HG02571 (cell line): ENCODE measurements around the gene KERA.

Source experiments
- ATAC-seq: cut with Tn5 transposase; IDR thresholded peaks from one replicate; pipeline ENCODE4 v1.9.1; 2021; ENCODE audit warnings: mild to moderate bottlenecking, moderate library complexity; ENCODE audit not compliant: unreplicated experiment

Gene KERA

DNA sequence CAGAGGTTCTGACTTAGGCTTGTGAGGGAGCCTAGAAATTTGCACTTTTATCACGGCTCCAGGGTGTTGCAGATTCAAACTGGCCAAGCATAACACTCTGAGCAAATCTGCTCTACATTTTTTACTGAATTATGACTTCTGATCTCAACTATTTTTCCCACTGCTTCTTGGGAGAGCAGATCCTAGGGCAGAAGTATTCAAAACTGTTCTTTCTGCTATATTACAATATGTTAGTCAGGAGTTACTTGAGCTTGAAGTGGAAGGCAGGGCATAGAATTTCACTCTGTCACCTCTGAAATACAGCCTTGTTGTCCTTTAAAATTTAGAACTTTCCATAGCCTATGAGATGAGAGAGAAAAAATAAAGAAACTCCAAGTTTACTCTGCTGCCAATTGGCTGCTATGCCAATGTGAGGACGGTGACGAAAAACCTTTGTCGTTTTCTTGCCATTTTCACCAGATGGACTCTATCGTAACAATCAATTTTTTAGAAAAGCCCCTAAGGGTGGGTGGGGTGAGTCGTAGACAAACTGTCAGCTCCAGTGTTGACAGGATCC, 16.4 kb upstream of the KERA start:
- no peak for ATAC-seq

DNA sequence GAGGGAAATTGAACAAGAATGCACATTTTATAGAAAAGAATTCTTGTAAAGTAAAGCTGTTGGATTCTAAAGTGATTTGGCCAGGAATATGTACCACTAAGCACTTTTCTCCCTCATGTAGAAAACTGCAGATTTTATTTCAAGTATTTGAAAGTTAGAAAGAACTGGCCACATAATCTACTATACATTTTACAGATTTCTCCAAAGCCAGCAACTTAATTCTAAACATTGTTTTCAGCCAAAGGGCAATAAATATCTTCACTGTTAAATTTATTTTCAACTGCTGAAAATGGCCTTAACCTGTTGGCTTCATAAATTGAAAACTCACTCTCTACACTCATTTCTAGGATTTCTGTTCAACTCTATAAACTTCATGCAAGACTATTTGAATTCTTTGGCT, 15.6 kb upstream of the KERA start:
- ATAC-seq: no peak

DNA sequence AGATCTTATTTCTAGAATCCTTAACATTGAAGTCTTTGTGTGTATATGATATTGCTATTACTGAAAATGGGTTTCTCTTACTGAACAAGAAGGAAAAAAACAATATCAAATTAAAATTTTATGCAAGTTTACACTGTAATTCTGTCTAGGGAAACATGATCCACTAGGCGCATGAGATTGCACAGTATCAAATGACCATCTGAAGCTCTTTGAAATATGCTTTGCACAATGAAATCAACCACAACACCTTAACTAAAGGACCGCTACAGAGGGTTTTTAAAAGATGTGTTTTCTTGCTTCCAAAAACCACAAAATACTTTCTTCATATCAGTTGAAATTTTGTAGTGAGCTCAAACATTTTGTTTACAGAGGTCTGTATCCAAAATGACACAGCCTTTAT, 15.1 kb upstream of the KERA start:
- no peak for ATAC-seq

DNA sequence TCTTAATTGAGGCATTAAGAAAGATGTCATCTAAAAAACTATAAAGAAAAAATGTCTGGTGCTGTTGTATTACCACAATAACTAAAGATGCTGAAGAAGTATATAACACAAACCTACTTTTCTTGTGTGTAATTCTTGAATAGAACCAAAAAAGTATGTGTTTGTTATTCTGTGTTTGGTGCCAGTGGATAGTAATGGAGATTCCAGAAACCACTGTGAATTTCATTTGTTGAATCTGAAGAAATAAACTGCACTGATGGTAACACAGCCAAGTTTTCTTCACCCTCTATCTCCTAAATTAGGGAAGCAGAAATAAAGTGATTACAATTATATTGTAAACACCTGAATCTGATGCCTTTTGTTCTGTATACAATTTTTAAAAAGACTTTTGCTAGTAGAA, 13.1 kb upstream of the KERA start:
- ATAC-seq: no peak

DNA sequence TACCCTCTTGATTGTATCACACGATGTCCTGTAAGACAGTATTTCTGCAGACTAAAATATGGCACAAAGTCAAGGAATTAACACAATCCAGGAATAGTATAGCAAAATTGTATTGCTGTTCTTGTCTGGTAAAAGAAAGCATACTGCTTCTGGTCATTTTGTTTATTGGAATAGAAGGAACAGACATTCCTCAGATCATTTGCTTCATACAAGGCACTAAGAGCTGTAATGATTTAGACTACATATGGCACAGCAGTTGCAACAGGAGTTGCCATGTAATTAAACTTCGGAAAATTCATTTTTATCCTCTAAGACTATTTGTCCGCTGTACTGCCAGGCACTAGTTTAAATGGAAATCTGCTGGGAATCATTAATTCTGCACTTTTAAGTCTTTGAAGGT, 7.6 kb upstream of the KERA start:
- ATAC-seq: no peak

DNA sequence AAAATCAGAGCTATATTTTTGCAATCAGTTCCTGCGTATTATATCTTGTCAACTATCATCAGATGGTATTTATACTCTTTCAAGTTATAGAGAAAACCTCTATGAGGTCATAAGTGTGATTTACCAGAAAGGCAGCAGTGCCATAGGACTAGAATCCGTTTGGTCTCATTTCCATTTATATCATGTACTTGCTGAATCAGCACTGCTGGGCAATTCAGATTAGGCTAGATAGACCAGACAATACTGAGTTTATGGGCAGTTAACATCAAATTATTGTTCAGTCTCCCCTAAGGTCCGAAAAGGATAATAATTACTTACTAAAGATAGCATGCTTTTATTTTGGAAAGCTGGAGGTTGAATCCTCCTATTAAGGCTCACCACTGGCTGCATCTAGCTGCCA, 6.8 kb upstream of the KERA start:
- no peak for ATAC-seq

DNA sequence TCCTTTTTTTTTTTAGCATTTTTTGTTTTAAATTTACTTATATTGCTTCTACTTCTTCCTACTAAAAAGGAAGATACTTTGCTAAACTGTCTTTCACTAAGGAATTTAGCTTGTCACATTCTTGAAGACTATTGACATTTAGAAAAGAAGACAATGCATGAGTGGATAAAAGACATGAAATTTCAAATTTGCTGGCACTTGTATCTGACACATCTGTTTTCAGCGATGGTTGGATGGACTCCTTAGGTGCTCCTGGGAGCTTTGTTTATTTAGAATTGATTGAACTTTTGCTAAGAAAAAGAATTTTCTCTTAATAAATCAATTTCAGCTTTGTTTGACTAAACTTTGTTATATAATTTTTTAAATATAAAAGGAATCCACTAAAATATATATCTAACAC, 3.3 kb upstream of the KERA start:
- ATAC-seq: no peak

DNA sequence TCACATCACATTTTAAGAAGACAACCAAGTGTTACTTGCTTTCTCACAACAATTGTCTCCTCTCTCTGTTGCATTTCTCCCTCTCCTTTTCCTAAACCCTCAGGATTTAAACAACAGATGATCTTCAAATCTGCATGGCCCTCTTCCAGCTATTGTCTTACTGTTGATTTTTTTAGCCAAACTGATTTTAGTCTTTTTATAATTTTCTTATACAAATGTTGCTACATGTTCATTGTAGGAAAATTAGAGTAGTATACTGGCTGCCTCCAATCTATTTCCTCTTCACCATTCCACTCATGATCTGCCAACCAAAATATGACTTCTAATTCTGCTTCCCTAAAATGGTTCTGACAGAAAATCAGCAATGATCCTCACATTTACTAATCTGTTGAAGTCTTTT, 1.4 kb upstream of the KERA start:
- no peak for ATAC-seq

DNA sequence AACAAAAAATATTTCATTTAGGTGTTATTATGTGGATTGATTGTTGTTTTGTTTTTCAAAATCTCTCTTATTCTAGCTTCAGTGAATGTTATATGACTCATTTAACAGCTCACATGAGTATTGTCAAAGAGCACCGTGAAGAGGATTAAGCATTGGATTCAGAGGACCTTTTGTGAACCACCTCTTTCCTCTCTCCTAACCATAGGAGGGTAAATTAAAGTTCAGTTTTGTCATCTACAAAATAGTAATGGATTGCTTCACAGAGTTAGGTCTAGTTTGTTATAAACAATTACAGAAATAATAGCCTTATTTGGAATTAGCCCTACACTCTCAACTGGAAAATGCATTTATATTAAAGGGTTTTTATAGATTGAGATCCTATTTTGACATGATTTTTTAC, 962 bp upstream of the KERA start:
- ATAC-seq: no peak

DNA sequence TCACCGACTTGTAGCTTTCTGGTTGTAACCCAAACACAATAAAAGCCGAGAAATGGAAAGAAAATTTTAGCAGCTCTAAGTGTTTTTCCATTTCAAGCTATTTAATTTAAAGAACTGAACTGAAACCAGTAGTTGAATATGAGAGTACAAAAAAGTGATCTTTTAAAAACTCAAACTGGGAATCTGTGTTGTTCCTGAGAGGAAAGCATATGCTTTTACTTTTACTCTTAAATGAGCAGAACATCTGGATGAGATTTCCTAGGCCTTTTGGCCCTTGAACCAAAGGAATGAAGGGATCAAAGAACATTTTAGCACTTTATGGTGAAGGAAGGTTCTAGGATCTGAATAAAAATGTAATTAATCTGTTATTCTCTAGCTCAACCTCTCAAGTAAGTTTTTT, 1.3 kb downstream of the KERA start:
- ATAC-seq: no peak

DNA sequence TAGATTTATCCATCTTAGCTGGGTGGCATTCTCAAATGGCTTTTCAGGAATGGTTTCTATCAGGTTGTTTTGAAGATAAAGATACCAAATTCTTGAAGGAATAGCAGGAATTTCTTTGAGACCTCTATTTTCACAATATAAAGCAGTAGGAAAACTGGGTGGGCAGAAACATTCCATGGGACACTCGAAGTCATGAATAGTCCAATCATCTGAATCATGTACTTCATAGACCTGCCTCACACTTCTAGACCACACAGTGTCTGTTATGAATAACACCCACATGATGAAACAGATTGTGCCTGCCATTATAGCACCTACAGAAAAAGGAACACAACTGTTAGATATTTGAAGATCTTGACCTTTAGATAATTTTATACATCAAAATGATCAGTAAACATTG, 1.8 kb downstream of the KERA start:
- ATAC-seq: no peak

DNA sequence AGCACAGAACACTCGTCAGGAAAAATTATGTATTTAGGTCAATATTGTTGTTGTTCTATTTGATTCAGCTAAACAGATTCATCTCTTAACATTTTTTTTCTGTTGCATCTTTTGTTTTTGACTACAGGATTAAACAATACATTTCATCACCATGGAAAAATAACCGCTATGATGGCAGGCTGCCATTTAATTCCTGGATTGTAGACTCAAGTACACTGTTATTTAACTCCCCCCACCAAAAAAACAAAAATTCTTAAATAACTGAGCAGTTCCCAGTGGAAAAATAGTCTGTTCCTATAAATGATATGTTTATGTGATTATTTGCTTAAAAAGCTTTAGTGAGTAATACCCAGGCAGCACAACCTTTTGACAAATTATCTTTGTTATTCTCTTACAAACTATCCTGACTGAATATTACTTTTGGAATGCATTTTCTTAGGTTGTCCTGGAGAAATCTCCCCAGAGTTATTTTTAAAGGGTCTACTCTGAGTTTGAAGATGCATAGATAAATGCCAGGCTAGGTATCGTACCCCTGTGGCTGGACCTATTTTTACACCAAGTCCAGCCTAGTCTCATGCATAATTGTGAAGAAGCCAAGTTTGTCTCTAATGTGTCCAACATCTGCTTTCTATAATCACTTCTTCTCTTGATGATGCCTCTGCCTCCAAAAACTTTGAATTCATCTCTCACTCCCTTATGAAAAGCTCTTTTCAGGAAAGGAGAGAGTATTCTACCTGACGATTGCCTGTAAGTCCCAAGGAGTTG, 3.7 kb downstream of the KERA start:
- ATAC-seq: no peak

DNA sequence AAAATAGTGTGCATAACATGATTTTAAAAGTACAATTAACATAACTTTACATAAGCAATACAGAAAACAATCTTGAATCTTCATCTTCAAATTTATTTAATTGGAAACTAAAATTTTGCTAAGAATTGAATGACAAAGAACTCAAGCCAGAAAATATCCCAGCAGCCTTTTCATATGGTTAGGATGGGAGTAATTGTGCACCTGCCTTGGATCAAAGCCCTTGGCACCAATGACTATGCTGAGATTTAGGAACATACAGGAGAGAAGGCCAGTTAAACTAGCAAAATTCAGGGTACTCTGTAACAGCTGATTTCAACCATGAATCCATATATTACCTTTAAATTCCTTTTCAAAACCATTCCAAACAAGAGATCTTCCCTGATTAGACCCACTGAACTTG, 5.8 kb downstream of the KERA start:
- ATAC-seq: no peak

DNA sequence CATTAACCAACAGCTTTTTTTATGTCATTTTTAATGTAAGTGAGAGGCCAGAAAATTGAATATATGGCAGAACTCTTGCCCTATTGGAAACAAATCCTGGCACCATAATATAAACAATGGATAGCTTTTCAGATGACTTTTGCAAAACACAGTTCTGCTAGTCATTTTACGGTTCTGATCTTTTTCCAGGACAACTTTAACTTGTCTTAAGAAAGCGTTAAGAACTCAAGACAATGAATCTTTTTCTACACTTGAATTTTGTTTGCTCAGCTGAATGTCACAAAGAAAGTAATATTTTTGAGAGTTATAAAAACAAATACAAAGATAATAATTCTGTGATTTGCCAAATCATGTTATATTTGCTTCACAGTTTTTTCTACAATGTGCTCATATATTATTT, 13.2 kb downstream of the KERA start:
- ATAC-seq: no peak

DNA sequence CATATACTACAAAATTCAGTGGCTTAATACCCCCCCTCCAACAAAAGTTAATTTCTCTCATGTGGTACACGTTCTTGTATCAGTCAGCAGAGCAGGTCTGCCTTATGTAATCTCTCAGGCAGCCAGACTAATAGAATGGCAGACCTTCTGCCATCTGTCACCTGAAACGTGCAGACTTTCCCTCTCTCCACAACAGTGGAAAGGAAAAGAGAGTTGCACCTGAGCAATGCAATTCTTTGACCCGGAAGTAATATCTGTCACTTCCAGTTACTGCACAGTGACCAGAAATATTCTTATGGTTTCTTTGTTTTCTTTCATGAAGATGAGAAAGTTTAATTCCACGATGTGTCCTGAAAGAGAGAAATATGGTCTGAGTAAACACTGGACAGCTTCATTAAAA, 14.4 kb downstream of the KERA start:
- no peak for ATAC-seq

DNA sequence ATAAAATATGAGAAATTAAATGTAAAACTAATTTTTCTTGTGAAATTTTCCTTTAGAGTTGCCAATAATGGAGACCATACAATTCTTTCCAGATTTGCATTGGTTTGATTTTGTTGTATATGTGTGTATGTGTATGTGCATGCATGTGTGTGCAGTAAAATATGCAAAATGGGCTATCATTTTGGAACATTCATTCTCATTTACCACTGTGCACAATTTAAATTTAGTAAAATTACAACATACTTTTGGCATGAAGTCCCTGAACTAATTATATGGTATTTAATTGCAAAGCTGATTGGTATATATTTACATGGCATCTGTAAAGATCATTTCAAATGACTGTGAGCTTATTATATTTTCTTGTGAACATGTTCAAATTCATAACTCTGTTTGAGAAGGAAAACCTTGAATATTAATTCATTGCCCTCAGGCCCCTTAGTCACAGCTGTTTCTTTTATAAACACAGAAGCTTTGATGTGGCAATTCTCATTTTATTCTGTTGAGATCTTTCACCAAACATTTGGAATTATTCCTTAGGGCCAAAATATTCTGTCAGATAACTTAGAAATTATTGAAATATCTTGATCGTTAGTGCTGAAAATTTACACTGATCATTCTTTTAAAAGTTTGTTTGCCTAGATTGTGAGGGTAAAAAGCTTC, 17.6 kb downstream of the KERA start:
- no peak for ATAC-seq

DNA sequence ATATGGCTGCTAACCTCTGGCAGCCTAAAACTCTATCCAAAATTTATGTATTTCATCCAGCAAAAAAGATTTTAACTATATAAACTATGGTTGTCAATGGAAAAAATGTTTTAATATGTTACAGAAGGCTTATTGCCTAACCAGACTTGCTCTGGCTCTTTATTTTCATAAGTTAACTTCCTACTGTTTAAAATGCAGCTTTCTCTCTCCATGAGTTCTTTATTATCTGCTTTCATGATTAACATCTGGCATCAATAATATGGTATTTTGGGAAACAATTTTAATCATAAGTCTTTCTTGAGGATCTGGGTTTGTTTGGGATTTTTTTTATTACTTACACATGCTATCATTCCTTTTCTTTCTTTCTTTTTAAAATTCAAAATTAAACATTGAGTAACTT, 20.5 kb downstream of the KERA start:
- no peak for ATAC-seq

DNA sequence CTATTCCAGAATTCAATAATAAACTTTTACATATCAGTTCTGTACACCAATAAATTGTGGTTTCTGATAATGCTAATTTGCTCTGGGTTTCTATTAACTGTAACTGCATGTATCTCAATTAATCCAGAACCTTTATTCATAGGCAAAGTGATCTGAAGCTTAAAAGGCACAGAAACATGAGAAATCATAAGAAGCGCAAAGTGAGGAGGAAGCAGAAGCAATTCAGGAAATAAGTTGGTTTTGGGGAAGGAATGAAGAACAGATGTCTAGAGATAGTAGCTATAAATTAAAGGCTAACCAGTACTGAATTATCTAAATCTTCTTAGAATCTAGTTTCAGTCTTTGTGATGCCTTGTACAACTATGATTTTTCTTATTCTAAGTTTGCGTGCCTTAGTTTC, 24.6 kb downstream of the KERA start:
- ATAC-seq: no peak

DNA sequence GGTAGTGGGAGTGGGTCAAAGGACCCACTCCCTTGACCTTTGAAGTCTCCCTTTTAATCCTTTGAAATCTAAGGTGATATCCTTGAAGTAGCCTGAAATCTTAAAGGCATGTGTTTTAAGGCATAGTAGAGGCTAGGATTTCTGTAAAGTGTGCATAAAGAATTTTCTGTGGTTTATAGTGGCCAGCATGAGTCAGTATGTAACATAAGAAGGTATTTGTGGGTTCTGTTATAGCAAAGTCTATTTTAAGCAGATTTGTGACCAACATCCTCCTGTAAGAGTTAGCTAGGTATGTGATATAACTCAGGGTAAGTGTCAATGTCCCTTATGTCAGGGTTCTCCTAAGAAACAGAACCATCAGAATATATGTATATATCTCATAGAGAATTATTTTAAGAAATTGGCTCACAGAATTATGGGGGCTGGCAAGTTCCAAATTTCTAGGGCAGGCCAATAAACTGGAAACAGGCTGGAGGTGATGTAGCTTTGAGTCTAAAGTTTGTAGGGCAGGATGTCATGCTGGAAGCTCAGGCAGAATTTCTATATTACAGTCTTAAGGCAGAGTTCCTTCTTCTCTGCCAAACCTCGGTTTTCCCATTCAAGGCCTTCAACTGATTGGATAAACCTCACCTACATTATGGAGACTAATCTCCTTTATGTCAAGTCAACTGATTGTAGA, 34.4 kb downstream of the KERA start:
- no peak for ATAC-seq

DNA sequence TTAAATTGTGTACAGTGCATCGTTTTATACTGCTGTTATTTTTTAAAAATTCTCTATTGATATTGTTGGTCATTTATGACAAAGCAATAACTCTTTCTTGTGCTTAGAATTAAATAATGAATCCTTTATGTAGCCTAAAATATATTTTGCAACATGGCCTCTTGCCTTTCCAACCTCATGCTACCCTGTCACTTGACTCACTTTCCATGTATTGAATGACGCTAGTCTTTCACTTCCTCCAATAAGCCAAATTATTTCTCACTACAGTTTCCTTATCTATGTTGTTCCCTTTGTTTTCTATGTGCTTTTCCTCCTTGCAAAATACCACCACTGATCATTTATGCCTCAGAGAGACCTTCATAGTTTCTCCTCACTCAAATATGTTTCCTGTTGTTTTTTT, 36.7 kb downstream of the KERA start:
- no peak for ATAC-seq

DNA sequence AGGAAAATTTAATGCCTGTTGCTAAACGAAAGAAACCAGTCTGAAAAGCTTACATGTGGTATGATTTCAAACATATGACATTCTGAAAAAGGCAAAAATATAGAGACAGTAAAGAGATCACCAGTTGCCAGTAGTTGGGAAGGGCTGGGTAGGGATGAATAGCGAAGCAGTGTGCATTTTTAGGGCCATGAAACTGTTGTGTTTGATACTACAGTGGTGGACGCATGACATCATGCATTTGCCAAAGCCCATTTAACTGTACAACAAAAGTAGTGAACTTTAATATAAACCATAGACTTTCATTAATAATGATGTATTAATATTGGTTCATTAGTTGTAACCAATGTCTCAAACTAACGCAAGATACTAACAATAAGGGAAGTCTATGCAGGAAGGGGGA, 38.4 kb downstream of the KERA start:
- ATAC-seq: no peak
